ENCODE results near the gene UPF3A. TPM values are rescaled to one million over a fixed set of nuclear protein-coding genes. Genes with fewer than 3 reads are reported as not detected.
A peak's percentile ranks its signal among the peaks of the same experiment; 100 is the strongest.
"Not testable (repeated sequence)": the region's sequence is repeated elsewhere in the genome, so short reads cannot be mapped to it uniquely, and the experiment has no call there.

UPF3A gene
- total RNA-seq (ENCODE audit: insufficient read depth, low replicate concordance) = 22.1 TPM

- DNase-seq (ENCODE audit: low spot score) = peak; percentile 94
Observed at GRCh38 chr13:114281351-114282040, at the start of gene UPF3A. Gene UPF3A (plus strand): TSS chr13:114281601. CDS start chr13:114281640, 39 bp downstream.

GRCh38 chr13:114231886-114232285, 49.5 kb upstream of the UPF3A start:
- DNase-seq (ENCODE audit: low spot score) = no peak

GRCh38 chr13:114234266-114234644, 47.1 kb upstream of the UPF3A start:
- DNase-seq (ENCODE audit: low spot score) = no peak

DNA sequence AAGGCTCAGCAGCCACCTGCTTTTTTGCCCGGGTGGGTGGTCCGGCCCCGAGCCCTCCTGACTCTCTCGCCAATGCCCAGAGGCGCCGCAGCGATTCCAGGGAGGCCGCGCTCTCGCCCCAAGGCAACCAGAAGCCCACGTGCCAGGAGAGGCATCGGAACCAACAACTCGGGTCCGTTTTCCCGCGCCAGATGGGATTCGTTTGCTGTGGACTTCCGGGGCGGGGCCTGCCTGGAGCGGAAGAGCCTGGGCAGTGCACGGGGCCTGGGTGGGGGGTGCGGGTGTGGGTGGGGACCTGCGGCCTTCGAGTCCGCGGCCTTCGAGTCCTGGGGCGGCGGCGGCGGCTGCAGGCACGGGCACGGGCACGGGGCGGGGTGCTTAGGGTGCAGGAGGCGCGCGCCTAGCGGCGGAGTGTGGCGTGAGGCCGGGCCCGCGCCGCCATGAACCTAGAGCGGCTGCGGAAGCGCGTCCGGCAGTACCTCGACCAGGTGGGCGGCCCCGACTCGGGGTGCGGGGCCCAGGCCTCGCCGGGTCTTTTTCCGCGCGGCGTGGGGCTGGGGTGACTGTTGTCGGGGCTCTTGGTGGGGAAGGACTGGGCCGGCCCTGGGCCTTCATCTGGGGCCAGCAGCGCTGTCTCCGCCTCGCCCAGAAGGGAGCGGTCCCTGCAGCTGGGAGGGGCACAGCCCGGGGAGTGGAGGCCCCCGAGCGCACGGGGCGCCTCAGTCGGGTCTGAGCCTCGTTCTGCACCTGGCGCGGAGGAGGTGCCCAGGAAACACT, 46.6 kb upstream of the UPF3A start, which contains the start of gene CDC16:
Gene CDC16 (plus strand): TSS at position 253 of the 777 bp plus-strand sequence. CDS start 188 bp downstream, at position 441.
- DNase-seq (ENCODE audit: low spot score) = peak; percentile 95

DNA sequence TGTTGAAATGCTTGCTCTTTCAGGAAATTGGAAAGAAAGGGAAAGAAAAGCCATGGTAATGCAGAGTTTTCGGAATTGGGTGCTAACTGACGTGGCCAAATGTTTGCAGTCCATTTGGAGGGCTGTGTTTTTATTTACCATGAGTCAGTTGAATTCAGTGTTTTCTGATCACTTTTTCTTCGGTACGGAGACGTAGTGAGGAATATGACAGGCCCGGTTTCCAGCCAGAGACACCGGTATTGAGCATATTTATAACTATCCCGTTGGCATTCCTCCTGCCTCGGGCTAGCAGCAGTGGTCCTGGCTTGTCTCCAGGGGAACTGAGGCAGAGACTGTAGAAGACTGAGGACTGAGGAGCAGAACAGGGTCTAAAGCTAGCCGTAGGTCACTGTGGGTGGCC, 45.7 kb upstream of the UPF3A start:
- DNase-seq (ENCODE audit: low spot score) = no peak

GRCh38 chr13:114236227-114236626, 45.2 kb upstream of the UPF3A start:
- no peak for DNase-seq (ENCODE audit: low spot score)

GRCh38 chr13:114237415-114238112, 43.8 kb upstream of the UPF3A start:
- DNase-seq (ENCODE audit: low spot score) = no peak

DNA sequence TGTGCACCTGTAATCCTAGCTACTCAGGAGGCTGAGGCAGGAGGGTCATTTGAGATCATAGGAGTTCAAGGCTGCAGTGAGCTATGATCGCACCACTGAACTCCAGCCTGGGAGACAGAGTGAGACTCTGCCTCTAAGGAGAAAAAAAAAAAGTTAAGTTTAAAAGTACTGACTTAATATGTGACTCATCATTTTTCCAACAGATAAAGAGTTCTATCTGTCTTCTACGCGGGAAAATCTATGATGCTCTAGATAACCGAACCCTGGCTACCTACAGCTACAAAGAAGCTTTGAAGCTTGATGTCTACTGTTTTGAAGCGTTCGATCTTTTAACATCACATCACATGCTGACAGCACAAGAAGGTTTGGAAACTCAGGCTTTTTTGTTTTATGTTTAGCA, 39.5 kb upstream of the UPF3A start:
- DNase-seq (ENCODE audit: low spot score) = no peak

DNA sequence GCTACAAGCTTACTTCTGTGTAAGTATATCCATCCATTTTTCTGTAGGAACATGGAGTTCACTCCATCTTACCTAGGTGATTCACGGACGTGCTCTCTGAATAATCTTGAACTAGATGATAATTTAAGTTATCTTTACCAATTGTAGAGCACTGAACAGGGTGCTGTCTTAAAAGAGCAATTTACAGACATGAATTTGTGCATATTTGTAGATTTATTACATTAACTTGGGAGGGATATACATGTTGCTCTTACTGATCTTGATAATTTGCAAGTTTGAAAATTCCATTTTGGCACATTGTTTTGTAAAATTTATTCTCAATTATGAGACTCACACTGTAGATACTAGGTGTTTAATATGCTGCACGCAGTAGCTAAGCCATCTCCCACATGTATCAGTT, 37.4 kb upstream of the UPF3A start:
- no peak for DNase-seq (ENCODE audit: low spot score)

DNA sequence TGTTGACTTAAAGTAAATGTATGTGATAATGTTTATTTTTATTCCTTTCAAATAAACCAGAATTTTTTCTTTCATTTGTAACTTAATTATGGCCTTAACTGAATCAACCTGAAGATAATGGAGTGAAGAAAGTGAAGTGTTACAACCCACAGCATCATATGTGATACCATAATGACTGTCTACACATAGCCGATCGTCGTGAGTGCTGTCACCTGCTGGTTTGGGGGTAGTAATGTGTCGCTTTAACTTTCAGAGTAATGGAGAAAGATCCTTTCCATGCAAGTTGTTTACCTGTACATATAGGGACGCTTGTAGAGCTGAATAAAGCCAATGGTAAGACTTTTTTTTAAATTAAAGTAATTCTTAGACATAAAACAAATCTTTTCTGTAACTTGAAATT, 36.8 kb upstream of the UPF3A start:
- DNase-seq (ENCODE audit: low spot score) = no peak

- DNase-seq (ENCODE audit: low spot score) = no peak
Observed at GRCh38 chr13:114248011-114248410, 33.4 kb upstream of the UPF3A start.

DNA sequence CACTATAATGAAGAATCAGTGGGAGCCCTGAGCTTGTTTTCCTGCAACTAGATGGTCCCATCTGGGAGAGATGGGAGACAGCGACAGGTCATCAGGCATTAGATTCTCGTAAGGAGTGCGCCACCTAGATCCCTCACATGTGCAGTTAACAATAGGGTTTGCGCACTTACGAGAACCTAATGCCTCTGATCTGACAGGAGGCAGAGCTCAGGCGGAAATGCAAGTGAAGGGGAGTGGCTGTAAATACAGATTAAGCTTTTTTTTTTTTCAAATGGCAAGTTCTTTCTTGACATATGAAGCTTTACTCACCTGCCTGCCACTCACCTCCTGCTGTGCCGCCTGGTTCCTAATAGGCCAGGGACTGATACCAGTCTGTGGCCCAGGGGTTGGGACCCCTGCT, 32.3 kb upstream of the UPF3A start:
- DNase-seq (ENCODE audit: low spot score) = no peak

DNA sequence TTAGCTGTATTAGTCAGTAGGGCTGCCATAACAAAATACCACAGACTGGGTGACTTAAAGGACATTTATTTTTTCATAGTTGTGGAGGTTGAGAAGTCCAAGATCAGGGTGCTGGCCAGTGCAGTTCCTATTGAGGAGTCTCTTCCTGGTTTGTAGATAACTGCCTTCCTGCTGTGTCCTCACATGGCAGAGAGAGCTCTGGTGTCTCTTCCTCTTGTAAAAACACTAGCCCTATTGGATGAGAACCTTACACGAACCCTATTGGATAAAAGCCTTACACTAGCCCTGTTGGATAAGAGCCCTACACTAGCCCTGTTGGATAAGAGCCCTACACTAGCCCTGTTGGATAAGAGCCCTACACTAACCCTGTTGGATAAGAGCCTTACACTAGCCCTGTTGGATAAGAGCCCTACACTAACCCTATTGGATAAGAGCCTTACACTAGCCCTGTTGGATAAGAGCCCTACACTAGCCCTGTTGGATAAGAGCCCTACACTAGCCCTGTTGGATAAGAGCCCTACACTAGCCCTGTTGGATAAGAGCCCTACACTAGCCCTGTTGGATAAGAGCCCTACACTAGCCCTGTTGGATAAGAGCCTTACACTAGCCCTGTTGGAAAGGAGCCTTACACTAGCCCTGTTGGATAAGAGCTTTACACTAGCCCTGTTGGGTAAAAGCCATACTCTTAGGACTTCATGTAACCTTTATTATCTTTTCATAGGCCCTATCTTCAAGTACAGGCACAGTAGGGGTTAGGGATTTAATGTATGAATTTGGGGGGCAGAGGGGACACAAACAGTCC, 29.6 kb upstream of the UPF3A start:
- DNase-seq (ENCODE audit: low spot score) = not testable (repeated sequence)

DNA sequence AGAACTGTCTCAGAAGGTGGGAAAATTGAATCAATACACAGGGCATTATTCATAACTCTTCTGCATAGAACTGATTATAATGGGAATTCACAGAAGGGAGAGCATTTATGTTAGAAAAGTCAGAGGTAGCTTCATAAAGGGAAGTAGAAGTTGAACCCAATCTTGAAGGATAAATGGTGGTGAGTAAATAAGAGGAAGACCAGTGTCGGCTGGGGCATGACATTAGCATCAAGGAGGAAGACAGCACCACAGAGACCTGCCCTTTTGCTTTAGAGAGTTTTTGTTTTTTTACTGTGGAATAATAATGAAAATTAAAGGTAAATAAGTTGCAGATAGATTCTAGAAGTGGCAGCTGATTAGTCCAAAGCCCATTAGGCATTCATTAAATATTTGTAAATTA, 24.9 kb upstream of the UPF3A start:
- DNase-seq (ENCODE audit: low spot score) = no peak

DNA sequence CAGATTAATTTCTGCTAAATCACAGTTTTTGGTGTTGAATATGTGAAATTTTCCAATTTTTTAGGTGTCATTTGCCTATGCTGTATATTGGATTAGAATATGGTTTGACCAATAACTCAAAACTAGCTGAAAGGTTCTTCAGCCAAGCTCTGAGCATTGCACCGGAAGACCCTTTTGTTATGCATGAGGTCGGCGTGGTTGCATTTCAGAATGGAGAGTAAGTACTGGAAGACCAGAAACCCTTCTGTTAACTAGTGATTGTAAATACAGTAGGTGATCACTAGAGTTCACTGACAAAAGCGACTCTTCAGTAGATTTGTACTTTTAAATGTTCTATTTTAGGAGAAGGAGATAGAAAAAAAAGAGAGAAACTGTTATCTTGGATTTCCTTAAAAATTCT, 24.4 kb upstream of the UPF3A start:
- DNase-seq (ENCODE audit: low spot score) = no peak

- DNase-seq (ENCODE audit: low spot score) = no peak
Observed at GRCh38 chr13:114258589-114258988, 22.8 kb upstream of the UPF3A start.

GRCh38 chr13:114259374-114259773, 22.0 kb upstream of the UPF3A start:
- no peak for DNase-seq (ENCODE audit: low spot score)

DNA sequence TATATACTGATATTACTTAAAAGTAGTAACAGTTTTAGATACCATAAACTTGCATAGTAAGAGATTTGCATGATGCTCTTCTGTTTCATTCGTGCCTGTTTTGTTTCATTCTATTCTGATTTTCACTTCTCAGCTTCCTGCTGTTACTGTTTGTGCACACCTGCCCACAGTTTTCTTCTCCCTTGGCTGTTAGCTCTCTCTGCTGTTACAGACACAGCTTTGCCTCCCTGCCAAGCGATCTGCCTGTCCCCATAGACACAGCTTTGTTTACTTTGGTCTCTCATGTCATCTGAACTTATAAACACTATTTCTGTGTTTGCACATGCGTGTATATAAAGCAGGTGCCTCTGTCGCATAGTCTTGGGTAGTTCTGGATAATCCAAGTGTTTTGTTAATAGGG, 21.4 kb upstream of the UPF3A start:
- no peak for DNase-seq (ENCODE audit: low spot score)

GRCh38 chr13:114260814-114261213, 20.6 kb upstream of the UPF3A start:
- no peak for DNase-seq (ENCODE audit: low spot score)

DNA sequence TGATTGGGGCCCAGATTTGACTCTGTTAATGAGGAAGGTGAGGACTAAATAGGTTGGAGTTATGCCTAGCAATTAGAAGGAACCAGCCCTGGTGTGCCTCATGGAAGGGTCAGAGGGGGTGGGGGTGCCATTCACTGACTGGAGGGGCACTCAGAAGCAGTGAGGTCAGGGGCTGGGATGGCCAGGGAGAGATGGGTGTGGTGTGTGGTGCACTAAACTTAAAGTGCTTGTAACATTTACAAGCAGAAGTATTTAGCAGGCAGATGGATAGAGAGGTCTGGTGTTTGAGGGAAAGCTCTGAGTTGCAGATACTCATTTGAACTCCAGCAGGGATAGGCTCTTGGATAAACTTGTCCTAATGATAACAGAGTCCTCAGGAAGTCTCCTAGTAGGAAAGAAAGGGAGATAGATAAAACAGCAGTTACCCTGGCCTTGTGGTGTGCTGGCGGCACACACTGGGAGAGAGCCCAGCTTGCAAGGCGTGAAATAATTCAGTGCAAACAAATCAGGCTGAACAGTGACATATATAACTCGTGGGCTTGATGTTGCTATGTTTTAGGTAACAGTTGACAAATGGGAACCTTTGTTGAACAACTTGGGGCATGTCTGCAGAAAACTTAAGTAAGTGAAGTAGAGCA, 20.0 kb upstream of the UPF3A start:
- peak; percentile 31 for DNase-seq (ENCODE audit: low spot score)

GRCh38 chr13:114263578-114263977, 17.8 kb upstream of the UPF3A start:
- no peak for DNase-seq (ENCODE audit: low spot score)

Measured in umbilical cord (tissue), 2 donors.